HL-60 (cell line): Measurements from ENCODE around the gene GPR78.

Source experiments
- POLR2AphosphoS5 ChIP-seq: IDR thresholded peaks from 2 replicates; pipeline ENCODE4 v1.6.1; 2012; ENCODE audit warnings: low read depth
- REST ChIP-seq: IDR thresholded peaks from 2 replicates; pipeline ENCODE4 v1.6.1; 2012; ENCODE audit warnings: low read depth; ENCODE audit not compliant: insufficient replicate concordance
- TF ChIP-seq, protein P1 (sequence below): IDR thresholded peaks from one replicate; pipeline ENCODE4 v1.5.1; 2011; ENCODE audit warnings: low read length, control low read depth, inconsistent platforms; ENCODE audit not compliant: insufficient read depth

DNA sequence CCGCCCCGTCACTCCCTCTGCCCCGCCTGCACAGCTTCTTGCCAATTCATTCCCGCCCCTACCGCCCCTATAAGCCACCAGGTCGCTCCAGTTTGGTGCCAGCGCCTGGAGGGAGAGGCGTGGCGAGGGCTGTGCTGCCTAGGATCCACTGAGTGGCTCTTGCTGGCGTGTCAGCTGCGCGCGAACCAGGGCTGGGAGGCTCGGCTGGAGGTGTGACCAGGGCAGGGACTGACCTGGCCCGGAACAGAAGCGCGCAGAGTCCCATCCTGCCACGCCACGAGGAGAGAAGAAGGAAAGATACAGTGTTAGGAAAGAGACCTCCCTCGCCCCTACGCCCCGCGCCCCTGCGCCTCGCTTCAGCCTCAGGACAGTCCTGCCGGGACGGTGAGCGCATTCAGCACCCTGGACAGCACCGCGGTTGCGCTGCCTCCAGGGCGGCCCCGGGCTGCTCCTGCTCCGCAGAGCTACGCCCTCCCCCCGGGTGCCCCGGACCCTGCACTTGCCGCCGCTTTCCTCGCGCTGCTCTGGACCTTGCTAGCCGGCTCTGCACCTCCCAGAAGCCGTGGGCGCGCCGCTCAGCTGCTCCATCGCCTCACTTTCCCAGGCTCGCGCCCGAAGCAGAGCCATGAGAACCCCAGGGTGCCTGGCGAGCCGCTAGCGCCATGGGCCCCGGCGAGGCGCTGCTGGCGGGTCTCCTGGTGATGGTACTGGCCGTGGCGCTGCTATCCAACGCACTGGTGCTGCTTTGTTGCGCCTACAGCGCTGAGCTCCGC is at the start of gene GPR78:
- TF ChIP-seq, protein P1, sequence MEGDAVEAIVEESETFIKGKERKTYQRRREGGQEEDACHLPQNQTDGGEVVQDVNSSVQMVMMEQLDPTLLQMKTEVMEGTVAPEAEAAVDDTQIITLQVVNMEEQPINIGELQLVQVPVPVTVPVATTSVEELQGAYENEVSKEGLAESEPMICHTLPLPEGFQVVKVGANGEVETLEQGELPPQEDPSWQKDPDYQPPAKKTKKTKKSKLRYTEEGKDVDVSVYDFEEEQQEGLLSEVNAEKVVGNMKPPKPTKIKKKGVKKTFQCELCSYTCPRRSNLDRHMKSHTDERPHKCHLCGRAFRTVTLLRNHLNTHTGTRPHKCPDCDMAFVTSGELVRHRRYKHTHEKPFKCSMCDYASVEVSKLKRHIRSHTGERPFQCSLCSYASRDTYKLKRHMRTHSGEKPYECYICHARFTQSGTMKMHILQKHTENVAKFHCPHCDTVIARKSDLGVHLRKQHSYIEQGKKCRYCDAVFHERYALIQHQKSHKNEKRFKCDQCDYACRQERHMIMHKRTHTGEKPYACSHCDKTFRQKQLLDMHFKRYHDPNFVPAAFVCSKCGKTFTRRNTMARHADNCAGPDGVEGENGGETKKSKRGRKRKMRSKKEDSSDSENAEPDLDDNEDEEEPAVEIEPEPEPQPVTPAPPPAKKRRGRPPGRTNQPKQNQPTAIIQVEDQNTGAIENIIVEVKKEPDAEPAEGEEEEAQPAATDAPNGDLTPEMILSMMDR: no peak
- no peak for TF ChIP-seq POLR2AphosphoS5
- TF ChIP-seq REST: peak; percentile 95
